Peyer's patch (tissue), 4 donors: Measurements from ENCODE around the gene SOBP.

Source experiments
- POLR2A ChIP-seq, 2 donors: fragments of 450-650 bp; IDR thresholded peaks; one replicate each; pipeline ENCODE4 v1.5.1; 2017; ENCODE audit warnings: antibody characterized with exemption in 2 of 2, mild to moderate bottlenecking in 2 of 2, moderate library complexity in 2 of 2
- TF ChIP-seq, protein P1 (sequence below), 6 experiments: fragments of 450-650 bp in 4 of 6; fragments of 200-600 bp in 2 of 6; sonication (generic) in 1 of 6; IDR thresholded peaks; one replicate each; pipeline ENCODE4 v1.5.1; 2017 to 2019; ENCODE audit warnings: antibody characterized with exemption in 6 of 6, mild to moderate bottlenecking in 3 of 6, moderate library complexity in 1 of 6

DNA sequence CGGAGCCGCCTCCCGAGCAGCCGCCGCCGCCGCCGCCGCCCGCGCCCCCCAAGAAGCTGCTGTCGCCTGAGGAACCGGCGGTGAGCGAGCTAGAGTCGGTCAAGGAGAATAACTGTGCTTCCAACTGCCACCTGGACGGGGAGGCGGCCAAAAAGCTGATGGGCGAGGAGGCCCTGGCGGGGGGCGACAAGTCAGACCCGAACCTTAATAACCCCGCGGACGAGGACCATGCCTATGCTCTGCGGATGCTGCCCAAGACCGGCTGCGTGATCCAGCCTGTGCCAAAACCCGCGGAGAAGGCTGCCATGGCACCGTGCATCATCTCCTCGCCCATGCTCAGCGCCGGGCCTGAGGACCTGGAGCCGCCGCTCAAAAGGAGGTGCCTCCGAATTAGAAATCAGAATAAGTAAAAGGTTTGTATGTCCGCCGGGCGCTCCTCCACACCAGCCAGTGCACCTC lies 145.2 kb downstream of the SOBP start:
- TF ChIP-seq, protein P1, sequence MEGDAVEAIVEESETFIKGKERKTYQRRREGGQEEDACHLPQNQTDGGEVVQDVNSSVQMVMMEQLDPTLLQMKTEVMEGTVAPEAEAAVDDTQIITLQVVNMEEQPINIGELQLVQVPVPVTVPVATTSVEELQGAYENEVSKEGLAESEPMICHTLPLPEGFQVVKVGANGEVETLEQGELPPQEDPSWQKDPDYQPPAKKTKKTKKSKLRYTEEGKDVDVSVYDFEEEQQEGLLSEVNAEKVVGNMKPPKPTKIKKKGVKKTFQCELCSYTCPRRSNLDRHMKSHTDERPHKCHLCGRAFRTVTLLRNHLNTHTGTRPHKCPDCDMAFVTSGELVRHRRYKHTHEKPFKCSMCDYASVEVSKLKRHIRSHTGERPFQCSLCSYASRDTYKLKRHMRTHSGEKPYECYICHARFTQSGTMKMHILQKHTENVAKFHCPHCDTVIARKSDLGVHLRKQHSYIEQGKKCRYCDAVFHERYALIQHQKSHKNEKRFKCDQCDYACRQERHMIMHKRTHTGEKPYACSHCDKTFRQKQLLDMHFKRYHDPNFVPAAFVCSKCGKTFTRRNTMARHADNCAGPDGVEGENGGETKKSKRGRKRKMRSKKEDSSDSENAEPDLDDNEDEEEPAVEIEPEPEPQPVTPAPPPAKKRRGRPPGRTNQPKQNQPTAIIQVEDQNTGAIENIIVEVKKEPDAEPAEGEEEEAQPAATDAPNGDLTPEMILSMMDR (IDR thresholded peaks at IDR 0.05): no peak
- TF ChIP-seq POLR2A (IDR thresholded peaks at IDR 0.05): no peak
